22Rv1 (cell line): ENCODE results near the gene ATP12A.
A peak's percentile ranks its signal among the peaks of the same experiment; 100 is the strongest.

Experiments used
- H3K27ac ChIP-seq: fragments of 450-650 bp; 2 replicates; pipeline ENCODE4 v1.5.1; 2017
- CTCF ChIP-seq: fragments of 450-650 bp; IDR thresholded peaks from 2 replicates; pipeline ENCODE4 v1.5.1; 2017; ENCODE audit warnings: mild to moderate bottlenecking
- ZFX ChIP-seq: fragments of 450-650 bp; IDR thresholded peaks from 2 replicates; pipeline ENCODE4 v1.6.1; 2017; ENCODE audit warnings: antibody characterized with exemption, borderline replicate concordance

ATP12A gene

GRCh38 chr13:24663089-24663395 lies 17.2 kb upstream of the ATP12A start:
- TF ChIP-seq ZFX (no peak), CTCF (no peak)
- peak overlapping the region; percentile 61 for H3K27ac ChIP-seq

- no peak for TF ChIP-seq ZFX
- TF ChIP-seq CTCF = no peak
- H3K27ac ChIP-seq = no peak overlapping the region
Measured at GRCh38 chr13:24663586-24663985, 16.6 kb upstream of the ATP12A start.

GRCh38 chr13:24664726-24665409 lies 15.3 kb upstream of the ATP12A start:
- no peak overlapping the region for H3K27ac ChIP-seq
- TF ChIP-seq CTCF = no peak
- no peak for TF ChIP-seq ZFX

GRCh38 chr13:24668511-24668910 lies 11.7 kb upstream of the ATP12A start:
- TF ChIP-seq ZFX (no peak), CTCF (no peak)
- peak overlapping the region; percentile 64 for H3K27ac ChIP-seq

GRCh38 chr13:24668955-24669582 lies 11.1 kb upstream of the ATP12A start:
- H3K27ac ChIP-seq = peak overlapping the region; percentile 64
- TF ChIP-seq ZFX (no peak), CTCF (no peak)

GRCh38 chr13:24670174-24670573 lies 10.0 kb upstream of the ATP12A start:
- TF ChIP-seq ZFX (no peak), CTCF (no peak)

GRCh38 chr13:24670961-24671381 lies 9.2 kb upstream of the ATP12A start:
- 0 out of 2 replicates have a peak overlapping the region, but pooled peaks have one; percentile 19 for H3K27ac ChIP-seq
- TF ChIP-seq CTCF (no peak), ZFX (no peak)

More at GRCh38 chr13:24670174-24670573, 10.0 kb upstream of the ATP12A start:
- no peak overlapping the region for H3K27ac ChIP-seq
